NCI-H128 (cell line): Measurements from ENCODE around the gene INPP5A.
"Not testable (repeated sequence)": the region's sequence is repeated elsewhere in the genome, so short reads cannot be mapped to it uniquely, and the experiment has no call there.

Experiments
- DNase-seq: peaks from one replicate; lab custom pipeline; 2025; ENCODE audit not compliant: unreplicated experiment; lab: John Stamatoyannopoulos, UW

INPP5A gene

DNA sequence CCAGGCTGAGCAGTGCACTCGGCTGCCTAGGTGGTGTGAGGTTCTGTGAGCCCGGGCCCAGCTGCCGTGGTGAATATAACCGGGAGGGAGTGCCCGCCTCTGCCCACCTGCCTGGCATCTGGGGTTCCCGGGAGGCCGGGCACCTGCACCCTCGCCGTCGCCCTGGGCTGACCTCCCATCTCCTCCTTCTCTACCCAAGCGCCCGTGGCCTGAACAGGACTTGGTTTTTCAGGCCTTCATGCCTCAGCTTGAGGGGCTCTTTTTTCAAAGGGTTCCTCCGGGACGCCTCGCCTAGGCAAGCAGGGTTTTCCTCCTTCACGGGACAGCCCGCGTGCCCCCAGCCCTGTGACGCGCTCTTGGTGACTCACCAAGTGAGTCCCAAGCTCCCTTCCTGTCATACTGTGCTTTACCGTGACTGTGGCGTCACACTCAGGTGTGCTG is 9.9 kb downstream of the INPP5A start:
- DNase-seq: no peak

DNA sequence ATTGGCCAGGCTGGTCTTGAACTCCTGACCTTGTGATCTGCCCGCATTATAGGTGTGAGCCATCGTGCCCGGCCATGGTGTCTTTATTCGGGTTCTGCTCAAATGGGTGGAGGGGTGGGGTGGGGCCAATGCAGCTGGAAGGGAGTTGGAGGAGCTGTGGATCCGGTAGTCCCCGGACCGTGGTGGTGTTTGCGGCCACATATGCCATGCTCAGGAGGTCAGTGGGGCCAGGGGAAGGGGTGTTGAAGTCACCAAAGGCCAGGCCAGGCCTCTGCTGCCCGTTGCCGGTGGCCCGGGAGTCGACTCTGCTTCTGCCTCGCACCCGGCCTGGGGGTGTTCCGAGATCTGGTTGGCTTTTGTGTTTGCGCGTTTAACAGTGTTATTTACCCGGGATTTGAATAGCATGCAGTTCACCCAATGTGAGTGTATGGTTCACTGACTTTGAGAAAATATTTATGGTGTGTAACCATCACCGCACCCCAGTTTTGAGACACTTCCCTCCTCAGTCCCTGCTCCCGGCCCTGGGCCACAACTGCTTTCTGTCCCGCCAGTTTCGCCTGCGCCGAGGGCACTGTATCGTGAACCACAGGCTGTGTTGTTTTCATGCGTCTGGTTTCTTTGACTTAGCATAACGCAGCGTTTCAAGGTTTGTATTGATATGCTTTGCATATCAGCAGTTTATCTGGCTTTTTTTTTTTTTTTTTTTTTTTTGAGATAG is 10.7 kb downstream of the INPP5A start:
- no peak for DNase-seq

DNA sequence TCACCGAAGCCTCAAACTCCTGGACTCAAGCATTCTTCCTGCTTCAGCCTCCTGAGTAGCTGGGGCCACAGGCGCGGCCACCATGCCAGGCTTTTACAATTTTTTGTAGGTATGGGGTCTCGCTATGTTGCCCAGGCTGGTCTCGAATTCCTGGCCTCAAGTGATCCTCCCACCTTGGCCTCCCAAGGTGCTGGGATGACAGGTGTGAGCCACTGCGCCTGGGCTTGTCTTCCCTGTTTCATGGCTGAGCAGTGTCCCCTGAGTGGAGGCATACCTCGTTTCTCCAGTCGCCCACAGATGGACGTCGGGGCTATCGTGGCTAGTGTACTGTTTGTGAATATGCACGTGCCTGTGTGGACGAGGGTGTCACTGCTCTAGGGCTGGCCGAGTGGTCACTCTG is 11.3 kb downstream of the INPP5A start:
- no peak for DNase-seq

DNA sequence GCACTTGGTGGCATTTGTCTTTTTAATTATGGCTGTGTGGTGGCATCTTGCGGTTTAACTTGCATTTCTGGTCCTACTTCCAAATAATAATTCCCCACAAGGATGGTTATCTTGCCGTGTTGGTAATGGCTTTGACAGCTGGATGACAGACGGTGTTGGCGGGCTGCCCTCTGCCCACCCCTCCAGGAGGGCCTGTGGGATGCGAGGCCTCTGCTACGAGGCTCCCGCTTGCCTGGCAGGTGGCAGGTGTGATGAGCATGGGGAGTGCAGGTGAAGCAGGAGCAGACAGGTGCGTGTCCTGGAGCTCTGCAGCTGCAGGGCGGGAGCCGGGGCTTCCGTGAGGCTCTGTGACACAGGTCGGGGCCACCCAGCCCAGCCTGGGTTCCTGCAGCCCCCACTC is 11.8 kb downstream of the INPP5A start:
- DNase-seq: no peak

DNA sequence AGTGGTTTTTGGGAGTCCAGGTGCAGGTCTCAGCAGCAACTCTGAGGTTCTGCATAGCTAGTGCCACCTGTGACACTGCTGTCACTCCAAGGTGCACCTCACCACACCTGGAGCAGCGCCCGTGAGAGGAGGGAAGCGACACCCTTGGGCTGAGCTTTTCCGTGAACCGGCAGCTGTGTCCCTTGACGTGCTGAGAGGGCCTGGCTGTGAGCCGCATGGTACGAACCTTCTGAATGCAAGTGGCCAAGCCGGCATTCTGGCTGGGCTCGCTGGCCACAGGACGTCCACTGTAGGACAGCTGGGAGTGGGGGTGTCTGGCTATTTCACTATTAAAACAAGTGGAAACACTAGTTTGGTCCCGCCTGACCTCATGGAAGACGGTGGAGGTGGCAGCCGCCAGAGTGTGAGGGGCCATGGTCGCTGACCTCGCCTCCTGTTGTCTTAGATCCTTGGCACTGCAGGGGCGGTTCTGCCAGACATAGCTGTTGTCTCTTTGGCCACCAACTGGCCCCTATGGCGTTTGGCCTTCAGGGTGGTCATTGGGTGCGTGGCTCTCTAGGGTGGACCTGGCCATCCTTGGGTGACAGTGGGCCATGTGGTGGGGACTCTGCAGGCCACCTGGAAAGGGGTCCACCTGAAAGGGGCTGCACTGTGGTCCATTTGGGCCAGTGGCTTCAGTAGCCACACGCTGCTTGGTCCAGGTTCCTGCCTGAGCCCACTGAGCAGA is 12.9 kb downstream of the INPP5A start:
- DNase-seq: no peak

DNA sequence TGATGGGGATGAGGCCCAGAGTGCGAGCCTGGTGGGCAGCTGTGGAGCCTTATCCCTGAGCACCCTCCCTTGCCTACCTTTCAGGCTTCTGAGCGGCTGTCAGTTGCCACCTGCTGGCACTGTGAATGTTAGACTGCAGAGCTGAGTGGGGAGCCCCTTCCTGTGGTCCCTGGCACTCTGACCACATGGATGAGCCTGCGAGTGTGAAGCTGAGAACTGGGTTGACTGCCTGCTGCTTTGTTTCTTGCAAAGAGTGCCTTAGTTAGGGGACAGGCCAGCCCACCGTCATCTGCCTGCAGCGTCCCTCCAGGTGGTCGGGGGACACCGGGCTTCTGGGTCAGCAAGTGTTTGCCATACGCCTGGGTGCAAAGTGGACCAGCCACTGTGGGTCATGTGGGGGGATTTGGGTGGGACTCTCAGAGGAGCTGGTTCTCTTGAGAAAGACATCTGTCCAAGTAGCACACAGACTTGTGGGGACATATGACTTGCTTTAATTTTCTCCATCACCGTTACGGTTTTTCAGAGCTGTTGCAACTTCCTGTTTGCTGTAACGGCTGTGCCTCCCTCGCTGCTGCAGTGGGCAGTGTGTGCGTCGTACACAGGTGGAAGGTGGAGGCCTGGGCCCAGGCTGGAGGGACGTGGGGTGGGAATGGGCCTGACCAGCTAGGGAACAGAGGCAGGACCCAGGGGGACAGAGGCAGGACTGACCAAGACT is 13.7 kb downstream of the INPP5A start:
- DNase-seq: no peak

DNA sequence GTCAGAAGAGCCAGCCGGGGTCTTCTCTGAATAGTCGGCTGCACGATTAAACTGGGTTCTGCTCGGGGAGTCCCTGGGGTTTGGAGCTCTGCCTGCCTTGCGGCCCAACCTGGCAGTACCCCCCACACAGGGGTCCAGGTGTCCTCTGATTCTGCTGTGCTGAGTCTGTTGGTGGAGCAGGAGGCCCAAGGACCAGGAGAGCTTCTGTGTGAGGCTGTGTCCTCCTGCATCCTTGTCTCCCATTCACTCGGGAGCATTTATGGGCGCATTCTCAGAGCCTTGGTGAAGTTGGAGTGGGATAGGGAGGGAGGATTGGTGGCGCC is 14.2 kb downstream of the INPP5A start:
- DNase-seq: no peak

DNA sequence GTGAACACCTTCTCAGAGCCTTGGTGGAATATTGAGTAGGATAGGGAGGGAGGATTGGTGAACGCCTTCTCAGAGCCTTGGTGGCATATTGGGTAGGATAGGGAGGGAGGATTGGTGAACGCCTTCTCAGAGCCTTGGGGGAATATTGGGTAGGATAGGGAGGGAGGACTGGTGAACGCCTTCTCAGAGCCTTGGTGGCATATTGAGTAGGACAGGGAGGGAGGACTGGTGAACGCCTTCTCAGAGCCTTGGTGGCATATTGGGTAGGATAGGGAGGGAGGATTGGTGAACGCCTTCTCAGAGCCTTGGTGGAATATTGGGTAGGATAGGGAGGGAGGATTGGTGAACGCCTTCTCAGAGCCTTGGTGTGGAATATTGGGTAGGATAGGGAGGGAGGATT is 15.0 kb downstream of the INPP5A start:
- DNase-seq: not testable (repeated sequence)

DNA sequence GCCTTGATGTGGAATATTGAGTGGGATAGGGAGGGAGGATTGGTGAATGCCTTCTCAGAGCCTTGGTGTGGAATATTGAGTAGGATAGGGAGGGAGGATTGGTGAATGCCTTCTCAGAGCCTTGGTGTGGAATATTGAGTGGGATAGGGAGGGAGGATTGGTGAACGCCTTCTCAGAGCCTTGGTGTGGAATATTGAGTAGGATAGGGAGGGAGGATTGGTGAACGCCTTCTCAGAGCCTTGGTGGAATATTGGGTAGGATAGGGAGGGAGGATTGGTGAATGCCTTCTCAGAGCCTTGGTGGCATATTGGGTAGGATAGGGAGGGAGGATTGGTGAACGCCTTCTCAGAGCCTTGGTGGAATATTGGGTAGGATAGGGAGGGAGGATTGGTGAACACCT is 16.0 kb downstream of the INPP5A start:
- DNase-seq: not testable (repeated sequence)

DNA sequence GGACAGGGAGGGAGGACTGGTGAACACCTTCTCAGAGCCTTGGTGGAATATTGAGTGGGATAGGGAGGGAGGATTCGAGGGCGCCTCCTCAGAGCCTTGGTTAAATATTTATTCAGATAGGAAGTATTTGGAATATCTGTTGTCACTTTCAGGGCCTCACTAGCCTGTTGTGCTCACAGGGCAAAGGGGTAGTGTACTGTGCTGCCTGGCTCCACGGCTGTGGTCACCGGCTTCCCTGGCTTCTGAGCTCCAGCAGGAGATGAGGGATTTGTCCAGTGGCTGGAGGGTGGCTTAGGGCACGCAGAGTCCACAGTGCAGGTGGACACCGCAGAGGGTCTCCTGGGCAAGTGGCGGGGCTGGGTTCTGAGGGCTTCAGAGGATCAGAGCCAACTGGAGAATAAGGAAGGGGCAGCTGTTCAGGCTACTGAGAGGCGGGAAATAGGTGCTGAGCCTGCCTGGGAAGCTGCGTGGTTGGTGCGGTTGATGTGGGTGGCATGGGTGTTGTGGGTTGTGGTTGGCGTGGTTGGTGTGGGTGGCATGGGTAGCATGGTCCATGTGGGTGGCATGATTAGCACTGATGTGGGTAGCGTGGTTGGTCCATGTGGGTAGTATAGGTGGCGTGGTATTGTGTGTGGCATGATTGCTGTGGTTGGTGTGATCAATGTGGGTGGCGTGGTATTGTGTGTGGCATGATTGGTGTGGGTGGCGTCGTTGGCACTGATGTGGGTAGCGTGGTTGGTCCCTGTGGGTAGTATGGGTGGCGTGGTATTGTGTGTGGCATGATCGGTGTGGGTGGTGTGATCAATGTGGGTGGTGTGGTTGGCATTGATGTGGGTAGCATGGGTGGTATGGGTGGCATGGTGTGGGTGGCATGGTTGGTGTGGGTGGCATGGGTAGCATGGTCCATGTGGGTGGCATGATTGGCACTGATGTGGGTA is 16.7 kb downstream of the INPP5A start:
- DNase-seq: no peak

DNA sequence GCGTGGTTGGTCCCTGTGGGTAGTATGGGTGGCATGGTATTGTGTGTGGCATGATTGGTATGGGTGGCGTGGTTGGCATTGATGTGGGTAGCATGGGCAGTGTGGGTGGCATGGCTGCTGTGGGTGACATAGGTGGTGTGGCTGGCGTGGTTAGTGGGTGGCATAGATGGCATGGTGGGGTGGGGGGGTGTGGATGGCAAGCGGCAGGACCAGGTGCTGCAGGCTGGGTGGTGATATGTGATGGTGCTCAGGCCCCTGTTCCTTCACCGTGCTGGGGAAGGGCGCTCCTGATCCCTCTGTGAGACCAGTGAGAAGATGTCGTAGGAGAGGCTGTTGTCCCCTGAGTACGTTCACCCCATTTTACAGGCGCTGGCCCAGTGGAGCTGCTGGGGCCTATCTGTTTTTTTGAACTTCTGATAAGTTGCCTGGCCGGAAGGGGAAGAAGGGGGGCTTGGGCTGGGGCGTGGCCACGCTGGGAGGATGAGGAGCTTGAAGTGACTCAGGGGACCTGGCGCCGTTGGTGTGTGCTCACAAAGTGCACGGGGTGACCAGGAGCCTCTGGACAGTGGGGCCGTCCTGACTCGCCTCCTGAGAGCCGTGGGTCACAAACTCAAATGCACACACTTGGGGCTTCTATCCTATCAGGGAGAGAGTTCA is 17.5 kb downstream of the INPP5A start:
- no peak for DNase-seq

DNA sequence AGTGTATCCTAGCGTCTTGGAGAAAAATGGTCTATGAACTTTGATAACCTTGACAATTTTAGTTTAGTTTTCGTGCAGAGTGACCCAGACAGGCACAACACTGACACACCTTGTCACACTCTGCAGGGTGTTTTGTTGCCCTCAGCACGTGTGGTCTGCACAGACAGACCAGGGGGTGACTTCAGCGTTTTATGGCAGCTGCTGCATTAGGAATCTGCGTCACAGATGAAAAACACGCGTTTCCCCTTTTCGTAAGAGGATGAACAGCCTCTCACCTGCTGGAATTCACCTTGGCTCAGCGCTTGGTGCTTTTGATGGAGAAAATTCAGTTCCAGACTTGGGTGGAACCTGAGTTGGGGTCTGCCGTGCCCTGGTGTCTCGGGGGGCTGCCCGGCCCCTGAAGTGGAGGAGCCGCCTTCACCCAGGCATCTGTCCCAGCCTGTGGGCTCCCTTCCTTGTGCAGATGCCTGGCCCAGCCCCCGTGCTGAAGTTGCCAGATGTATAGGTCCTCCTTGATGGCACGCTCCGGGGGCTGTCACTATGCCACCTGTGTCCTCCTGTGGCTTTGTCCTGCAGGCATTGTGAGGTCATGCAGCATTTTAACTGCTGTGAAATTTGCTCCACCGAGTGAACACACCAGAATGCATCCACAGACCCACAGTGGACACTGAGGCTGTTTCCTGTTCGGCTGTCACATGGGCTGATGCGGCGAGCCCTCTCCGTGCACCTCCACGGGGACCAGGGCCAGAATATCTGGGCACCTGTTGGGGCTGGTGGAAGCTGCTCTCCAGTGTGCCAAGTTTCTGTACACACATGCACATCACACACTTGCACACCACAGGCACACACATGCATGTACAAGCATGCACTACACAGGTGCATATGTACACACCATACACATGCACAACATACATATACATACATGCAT is 18.3 kb downstream of the INPP5A start:
- DNase-seq: no peak

DNA sequence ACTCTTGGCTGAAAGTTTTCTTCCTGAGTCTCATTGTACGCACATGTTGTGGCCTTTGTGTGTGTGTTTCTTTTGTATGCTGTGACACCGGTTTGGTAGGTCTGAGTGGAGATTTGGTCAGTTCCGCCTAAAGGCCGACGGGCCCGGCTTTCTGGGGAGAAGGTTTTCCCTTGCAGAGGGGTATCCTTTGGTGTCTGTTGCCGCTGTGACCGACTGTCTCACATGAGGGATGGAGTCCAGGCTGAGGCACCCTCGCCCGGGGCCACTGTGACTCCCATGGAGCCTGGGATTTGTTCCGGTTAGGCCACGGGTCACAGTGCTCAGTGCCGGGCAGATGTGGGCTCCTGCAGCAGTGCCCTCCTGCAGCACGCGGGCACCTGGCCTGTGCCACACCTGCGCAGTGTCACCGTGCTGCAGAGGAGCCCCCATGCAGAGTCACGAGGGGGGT is 19.4 kb downstream of the INPP5A start:
- DNase-seq: no peak

DNA sequence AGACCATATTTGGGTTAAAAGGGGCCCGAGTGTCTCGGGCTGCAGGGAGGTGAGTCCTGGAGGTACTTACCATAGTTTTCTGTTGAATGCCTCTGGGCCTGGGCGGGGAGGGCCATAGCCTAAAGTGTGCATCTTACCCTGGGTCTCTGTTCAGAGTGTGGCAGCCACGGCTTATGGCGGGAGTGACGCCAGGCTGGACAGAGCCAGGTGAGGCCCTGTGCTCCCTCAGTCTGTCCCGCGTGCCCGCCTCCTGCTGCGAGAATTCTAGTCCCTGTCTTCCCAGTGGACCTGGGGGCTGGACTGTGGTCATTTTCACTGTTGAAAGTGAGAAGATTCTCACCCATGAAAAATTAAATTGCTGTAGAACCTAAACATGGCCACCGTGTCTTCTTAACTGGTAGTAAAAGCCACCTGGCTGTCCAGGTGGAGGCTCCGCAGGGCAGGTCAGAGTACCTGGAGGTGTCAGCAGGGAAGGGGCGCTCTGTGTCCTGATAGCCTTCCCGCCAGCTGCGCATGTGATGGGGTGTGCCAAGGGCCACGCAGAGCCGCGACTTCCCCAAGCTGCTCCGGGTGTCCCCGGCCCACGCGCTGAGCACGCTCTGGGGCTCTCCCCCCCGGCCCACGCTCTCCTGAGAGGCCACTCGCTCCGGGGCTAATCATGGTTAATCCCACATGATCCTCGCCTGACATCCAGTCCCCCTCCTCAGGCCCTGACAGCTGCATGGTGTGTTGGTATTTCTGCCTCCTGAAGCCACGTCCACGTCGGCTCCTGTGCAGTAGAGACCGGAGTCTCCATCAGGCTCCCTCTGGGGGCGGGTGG is 20.3 kb downstream of the INPP5A start:
- DNase-seq: no peak

DNA sequence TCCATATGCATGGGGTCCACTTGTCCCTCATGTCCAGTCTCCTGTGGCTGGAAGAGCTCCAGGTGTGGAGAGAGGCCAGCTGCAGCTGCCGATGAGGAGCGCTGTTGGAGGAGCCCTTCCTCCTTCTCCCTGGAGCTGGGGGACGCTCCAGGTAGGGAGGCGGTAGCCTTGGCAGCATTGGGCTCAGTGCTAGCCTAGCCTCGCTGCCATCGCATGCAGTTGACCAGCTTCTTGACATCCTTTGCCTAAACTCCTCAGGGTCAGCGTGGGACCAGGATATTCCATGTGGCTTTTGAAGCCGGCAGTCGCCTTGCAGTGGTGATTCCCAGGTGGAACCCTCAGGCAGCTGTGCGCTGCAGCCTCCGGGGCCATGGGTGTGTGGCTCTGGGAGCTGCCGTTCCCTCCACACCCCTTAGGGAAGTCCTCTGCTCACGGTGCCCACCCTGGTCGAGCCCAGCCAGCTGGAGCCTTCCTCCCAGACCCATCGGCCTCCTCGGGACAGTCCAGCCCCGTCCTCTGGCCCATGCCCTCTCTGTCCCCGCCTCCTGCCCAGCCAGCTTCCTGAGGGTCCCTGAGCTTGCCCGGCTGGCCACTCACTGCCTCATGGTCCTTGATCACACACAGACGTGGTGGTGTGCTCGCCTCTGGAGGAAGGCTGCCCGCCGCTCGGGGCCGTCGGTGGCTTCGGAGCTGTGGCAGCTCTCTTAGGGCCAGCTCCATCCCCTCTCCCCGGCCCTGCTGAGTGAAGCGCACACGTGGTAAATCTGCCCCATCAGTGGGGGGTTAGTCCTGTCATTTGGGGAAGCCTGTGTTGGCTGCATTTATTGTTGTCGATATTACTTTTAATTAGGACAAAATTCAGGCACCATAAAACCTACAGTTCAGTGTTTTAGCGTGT is 21.2 kb downstream of the INPP5A start:
- no peak for DNase-seq

DNA sequence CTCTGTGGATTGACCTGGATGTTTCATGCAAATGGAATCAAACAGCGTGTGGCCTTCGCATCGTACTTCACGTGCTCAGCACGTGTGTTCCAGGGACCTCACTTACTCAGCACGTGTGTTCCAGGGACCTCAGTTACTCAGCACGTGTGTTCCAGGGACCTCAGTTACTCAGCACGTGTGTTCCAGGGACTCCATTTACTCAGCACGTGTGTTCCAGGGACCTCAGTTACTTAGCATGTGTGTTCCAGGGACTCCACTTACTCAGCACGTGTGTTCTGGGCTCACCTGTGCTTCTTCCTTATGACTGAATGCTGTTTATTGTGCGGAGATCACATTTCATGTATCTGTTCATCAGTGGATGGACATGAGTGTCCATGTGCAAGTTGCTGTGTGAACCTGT is 22.0 kb downstream of the INPP5A start:
- DNase-seq: no peak

DNA sequence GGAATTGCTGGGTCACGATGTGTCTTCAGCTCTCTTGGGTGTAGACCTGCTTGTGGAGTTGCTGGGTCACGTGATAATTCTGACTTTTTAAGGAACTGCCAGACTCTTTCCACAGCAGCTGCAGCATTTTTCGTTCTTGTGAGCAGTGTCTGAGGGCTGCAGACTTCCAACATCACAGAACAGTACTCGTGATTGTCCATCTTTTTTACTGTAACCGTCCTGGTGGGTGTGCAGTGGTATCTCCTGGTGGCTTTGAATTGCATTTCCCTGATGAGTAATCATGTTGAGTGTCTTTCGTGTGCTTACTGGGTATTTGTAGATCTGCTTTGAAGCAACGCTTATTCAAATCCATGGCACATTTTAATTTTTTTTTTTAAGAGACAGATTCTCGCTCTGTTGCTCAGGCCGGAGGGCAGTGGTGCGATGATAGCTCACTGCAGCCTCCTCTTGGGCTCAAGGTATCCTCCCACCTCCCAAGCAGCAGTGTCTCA is 22.7 kb downstream of the INPP5A start:
- no peak for DNase-seq
